KMS-11 (cell line): ENCODE measurements around the gene SCG2.

Experiments used
- H2AFZ ChIP-seq: fragments of 200-600 bp; sonication (generic); 2 replicates; pipeline ENCODE4 v1.6.1; 2016; ENCODE audit warnings: antibody characterized with exemption, mixed run types, low read depth
- H3K27ac ChIP-seq: fragments of 200-600 bp; sonication (generic); 2 replicates; pipeline ENCODE4 v1.6.1; 2016; ENCODE audit warnings: mild to moderate bottlenecking, mixed run types
- H3K27me3 ChIP-seq: fragments of 200-600 bp; sonication (generic); 2 replicates; pipeline ENCODE4 v1.6.1; 2017; ENCODE audit warnings: mild to moderate bottlenecking, low read depth, mixed run types, moderate library complexity; ENCODE audit not compliant: insufficient read depth
- H3K36me3 ChIP-seq: fragments of 200-600 bp; sonication (generic); 2 replicates; pipeline ENCODE4 v1.6.1; 2017; ENCODE audit warnings: mild to moderate bottlenecking, mixed run types; ENCODE audit not compliant: insufficient read depth
- H3K4me1 ChIP-seq: fragments of 200-600 bp; sonication (generic); 2 replicates; pipeline ENCODE4 v1.6.1; 2016; ENCODE audit warnings: mild to moderate bottlenecking, low read depth, mixed run types; ENCODE audit not compliant: poor library complexity, severe bottlenecking
- H3K4me2 ChIP-seq: fragments of 200-600 bp; sonication (generic); 2 replicates; pipeline ENCODE4 v1.7.0; 2016; ENCODE audit warnings: mild to moderate bottlenecking, mixed run types
- H3K4me3 ChIP-seq: fragments of 200-600 bp; sonication (generic); IDR thresholded peaks from 2 replicates; pipeline ENCODE4 v1.6.1; 2017; ENCODE audit warnings: low read depth, low read length, mixed read lengths; ENCODE audit not compliant: insufficient read depth
- H3K79me2 ChIP-seq: fragments of 200-600 bp; sonication (generic); 2 replicates; pipeline ENCODE4 v1.6.1; 2016; ENCODE audit warnings: low read depth, mixed run types; ENCODE audit not compliant: insufficient read depth
- H3K9ac ChIP-seq: fragments of 200-600 bp; sonication (generic); 2 replicates; pipeline ENCODE4 v1.6.1; 2016; ENCODE audit warnings: mild to moderate bottlenecking, mixed run types
- H4K20me1 ChIP-seq: fragments of 200-600 bp; sonication (generic); 2 replicates; pipeline ENCODE4 v1.6.1; 2016; ENCODE audit warnings: mild to moderate bottlenecking, mixed run types; ENCODE audit not compliant: insufficient read depth
- CTCF ChIP-seq: fragments of 200-600 bp; sonication (generic); conservative IDR thresholded peaks from 2 replicates; pipeline ENCODE4 v1.6.1; 2017; ENCODE audit warnings: low read depth, mild to moderate bottlenecking, antibody characterized with exemption, low read length, moderate library complexity, mixed read lengths

SCG2 gene

DNA sequence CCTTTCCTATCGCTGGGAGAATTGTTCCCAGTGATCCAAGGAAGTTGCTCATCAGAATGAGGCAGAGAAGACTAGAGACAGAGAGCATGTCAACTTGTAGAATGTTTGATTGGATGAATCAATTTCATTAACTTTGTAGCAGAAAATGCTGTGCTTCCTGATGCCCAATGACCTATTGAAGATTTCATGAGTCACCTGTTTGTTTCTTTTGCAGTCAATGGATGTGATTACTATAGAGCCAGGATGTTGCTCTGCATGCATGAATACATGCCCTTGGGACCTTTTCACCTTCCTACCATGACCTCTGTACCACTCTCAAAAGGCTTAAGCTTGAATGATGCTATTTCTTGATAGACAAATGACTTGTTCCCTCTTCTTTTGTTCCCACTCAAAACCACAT, 23.3 kb downstream of the SCG2 start:
- Histone ChIP-seq H3K79me2 (no peaks in the 10 kb centered on the region), H3K36me3 (no peaks in the 10 kb centered on the region), H2AFZ (no peak overlapping the region), H4K20me1 (no peaks in the 10 kb centered on the region), H3K4me1 (peaks cover 4% of the 10 kb centered on the region), H3K27ac (no peak overlapping the region), H3K4me3 (no peak overlapping the region), H3K27me3 (no peaks in the 10 kb centered on the region), H3K9ac (no peak overlapping the region), H3K4me2 (no peak overlapping the region)
- no peak for TF ChIP-seq CTCF

DNA sequence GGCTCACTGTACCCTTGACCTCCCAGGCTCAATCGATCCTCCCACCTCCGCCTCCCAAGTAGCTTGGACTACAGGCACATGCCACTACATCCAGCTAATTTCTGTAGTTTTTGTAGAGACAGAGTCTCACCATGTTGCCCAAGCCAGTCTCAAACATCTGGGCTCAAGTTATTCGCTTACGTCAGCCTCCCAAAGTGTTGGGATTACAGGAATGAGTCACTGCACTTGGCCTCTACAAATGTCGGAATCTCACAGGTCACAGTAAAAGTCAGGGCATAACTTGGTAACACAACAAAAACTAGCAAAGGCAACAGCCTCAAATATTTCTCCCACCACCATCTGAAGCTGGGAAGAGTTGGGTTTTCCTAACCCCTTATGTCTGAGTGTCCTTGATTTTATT, 25.3 kb downstream of the SCG2 start:
- Histone ChIP-seq H3K27me3 (no peaks in the 10 kb centered on the region), H3K9ac (no peak overlapping the region), H3K27ac (no peak overlapping the region), H3K4me3 (no peak overlapping the region), H4K20me1 (no peaks in the 10 kb centered on the region), H3K4me1 (peaks cover 4% of the 10 kb centered on the region), H3K79me2 (no peaks in the 10 kb centered on the region), H3K36me3 (no peaks in the 10 kb centered on the region), H3K4me2 (no peak overlapping the region), H2AFZ (no peak overlapping the region)
- no peak for TF ChIP-seq CTCF

- no peak overlapping the region for H3K4me3 ChIP-seq
- H3K79me2 ChIP-seq: no peaks in the 10 kb centered on the region
- H3K9ac ChIP-seq: no peak overlapping the region
- H4K20me1 ChIP-seq: no peaks in the 10 kb centered on the region
- H3K36me3 ChIP-seq: no peaks in the 10 kb centered on the region
- H2AFZ ChIP-seq: no peak overlapping the region
- no peak for TF ChIP-seq CTCF
- no peaks in the 10 kb centered on the region for H3K27me3 ChIP-seq
- H3K27ac ChIP-seq: no peak overlapping the region
- no peaks in the 10 kb centered on the region for H3K4me1 ChIP-seq
- no peak overlapping the region for H3K4me2 ChIP-seq
These were observed 31.4 kb downstream of the SCG2 start for GRCh38 chr2:223570784-223571183.

DNA sequence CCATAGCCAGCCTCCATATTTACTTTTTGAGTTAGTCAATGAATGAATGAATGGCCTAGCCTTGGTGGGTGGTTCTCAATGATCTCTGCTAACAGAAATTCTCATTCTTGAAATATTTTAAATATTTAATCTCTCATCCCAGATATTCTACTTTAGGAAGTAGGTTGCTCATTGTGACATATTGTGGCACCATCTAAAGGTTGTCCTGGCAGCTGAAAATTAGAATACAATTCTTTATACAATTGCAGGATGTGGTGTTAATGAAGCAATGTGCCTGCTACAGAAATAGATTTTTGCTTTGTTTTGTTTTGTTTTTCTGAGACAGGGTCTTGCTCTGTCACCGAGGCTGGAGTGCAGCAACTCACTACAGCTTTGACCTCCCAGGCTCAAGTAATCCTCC, 35.8 kb downstream of the SCG2 start:
- H3K79me2 ChIP-seq: no peaks in the 10 kb centered on the region
- no peaks in the 10 kb centered on the region for H3K27me3 ChIP-seq
- no peak overlapping the region for H2AFZ ChIP-seq
- H3K36me3 ChIP-seq: no peaks in the 10 kb centered on the region
- H3K4me2 ChIP-seq: no peak overlapping the region
- no peak overlapping the region for H3K27ac ChIP-seq
- no peak overlapping the region for H3K4me3 ChIP-seq
- no peaks in the 10 kb centered on the region for H3K4me1 ChIP-seq
- H3K9ac ChIP-seq: no peak overlapping the region
- no peaks in the 10 kb centered on the region for H4K20me1 ChIP-seq
- no peak for TF ChIP-seq CTCF

DNA sequence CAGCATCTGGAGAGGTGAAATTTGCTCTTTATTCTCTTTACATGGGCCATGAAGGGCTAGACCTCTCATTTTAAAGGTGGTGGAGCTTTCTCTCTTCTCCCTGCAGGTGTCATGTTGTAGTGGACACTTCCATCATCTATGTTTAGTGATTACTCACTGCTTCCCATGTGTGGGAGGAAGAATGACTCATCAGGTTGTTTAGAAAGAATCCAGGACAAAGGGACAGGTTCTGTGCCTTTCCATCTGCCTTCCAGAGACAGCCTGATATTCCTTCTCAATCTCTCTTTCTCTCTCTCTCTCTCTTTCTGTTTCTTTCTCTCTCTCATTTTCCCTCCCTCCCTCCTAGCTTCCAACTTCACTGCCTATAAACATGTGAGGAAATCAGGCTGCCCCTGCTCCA, 38.7 kb downstream of the SCG2 start:
- no peak for TF ChIP-seq CTCF
- Histone ChIP-seq H3K9ac (no peak overlapping the region), H3K79me2 (no peaks in the 10 kb centered on the region), H2AFZ (no peak overlapping the region), H3K4me2 (no peak overlapping the region), H4K20me1 (no peaks in the 10 kb centered on the region), H3K4me1 (peaks cover 7% of the 10 kb centered on the region), H3K36me3 (no peaks in the 10 kb centered on the region), H3K27me3 (no peaks in the 10 kb centered on the region), H3K4me3 (no peak overlapping the region), H3K27ac (no peak overlapping the region)
